ENCODE measurements around the gene PLEKHB1.

DNA sequence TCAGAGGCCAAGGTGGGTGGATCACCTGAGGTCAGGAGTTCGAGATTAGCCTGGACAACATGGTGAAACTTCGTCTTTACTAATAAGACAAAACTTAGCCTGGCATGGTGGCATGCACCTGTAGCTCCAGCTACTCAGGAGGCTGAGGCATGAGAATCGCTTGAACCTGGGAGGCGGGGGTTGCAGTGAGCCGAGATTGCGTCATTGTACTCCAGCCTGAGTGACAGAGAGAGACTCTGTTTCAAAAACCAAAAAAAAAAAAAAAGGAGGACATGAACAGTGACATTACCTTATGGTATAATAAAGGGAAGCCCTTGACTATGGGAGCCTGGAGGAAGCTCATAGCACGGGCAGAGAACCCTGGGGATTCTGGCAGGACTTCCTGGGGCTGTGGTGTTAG lies 16.5 kb upstream of the PLEKHB1 start:
- TF ChIP-seq POLR2A (IDR thresholded peaks at IDR 0.05): no peak
- TF ChIP-seq, protein P1, sequence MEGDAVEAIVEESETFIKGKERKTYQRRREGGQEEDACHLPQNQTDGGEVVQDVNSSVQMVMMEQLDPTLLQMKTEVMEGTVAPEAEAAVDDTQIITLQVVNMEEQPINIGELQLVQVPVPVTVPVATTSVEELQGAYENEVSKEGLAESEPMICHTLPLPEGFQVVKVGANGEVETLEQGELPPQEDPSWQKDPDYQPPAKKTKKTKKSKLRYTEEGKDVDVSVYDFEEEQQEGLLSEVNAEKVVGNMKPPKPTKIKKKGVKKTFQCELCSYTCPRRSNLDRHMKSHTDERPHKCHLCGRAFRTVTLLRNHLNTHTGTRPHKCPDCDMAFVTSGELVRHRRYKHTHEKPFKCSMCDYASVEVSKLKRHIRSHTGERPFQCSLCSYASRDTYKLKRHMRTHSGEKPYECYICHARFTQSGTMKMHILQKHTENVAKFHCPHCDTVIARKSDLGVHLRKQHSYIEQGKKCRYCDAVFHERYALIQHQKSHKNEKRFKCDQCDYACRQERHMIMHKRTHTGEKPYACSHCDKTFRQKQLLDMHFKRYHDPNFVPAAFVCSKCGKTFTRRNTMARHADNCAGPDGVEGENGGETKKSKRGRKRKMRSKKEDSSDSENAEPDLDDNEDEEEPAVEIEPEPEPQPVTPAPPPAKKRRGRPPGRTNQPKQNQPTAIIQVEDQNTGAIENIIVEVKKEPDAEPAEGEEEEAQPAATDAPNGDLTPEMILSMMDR (IDR thresholded peaks at IDR 0.05): no peak

Measured in right lobe of liver (tissue), 4 donors.